Spleen (tissue), 11 donors: ENCODE measurements around the gene KIF21A. TPM values are rescaled to one million over a fixed set of nuclear protein-coding genes. Genes with fewer than 3 reads are reported as not detected.

ENCODE experiments used
- DNase-seq: peaks from one replicate; pipeline ENCODE4 v3.0.0-alpha.2; 2020
- H3K27ac ChIP-seq, 8 donors: fragments of 200-600 bp; sonication (generic) in 7 of 8; 1 replicate in 4 of 8; 2 replicates in 4 of 8; pipeline versions ENCODE4 v1.5.0 to v1.8.0; 2016 to 2021; ENCODE audit warnings: inconsistent platforms in 4 of 8, mild to moderate bottlenecking in 4 of 8, moderate library complexity in 1 of 8
- H3K27me3 ChIP-seq, 7 donors: fragments of 200-600 bp; sonication (generic) in 6 of 7; replicated peaks in 1 of 7; 1 replicate in 4 of 7; 2 replicates in 3 of 7; pipeline versions ENCODE4 v1.5.0 to v1.8.0; 2016 to 2021; ENCODE audit warnings: inconsistent platforms in 3 of 7, mild to moderate bottlenecking in 1 of 7
- H3K36me3 ChIP-seq, 6 donors: fragments of 200-600 bp; sonication (generic) in 5 of 6; 1 replicate in 4 of 6; 2 replicates in 2 of 6; pipeline versions ENCODE4 v1.5.0 to v1.8.0; 2016 to 2021; ENCODE audit warnings: inconsistent platforms in 2 of 6
- H3K4me1 ChIP-seq, 6 donors: fragments of 200-600 bp; sonication (generic) in 5 of 6; 1 replicate in 3 of 6; 2 replicates in 3 of 6; pipeline versions ENCODE4 v1.5.0 to v1.8.0; 2016 to 2021; ENCODE audit warnings: inconsistent platforms in 3 of 6
- H3K4me3 ChIP-seq, 8 donors: fragments of 200-600 bp; sonication (generic) in 7 of 8; 1 replicate in 4 of 8; 2 replicates in 4 of 8; pipeline versions ENCODE4 v1.5.0 to v1.8.0; 2016 to 2021; ENCODE audit warnings: inconsistent platforms in 4 of 8, mild to moderate bottlenecking in 4 of 8, moderate library complexity in 2 of 8
- H3K9me3 ChIP-seq, 8 donors: fragments of 200-600 bp; sonication (generic) in 7 of 8; 1 replicate in 4 of 8; 2 replicates in 4 of 8; pipeline versions ENCODE4 v1.5.0 to v1.8.0; 2016 to 2021; ENCODE audit warnings: inconsistent platforms in 4 of 8
- POLR2A ChIP-seq, 3 donors: fragments of 450-650 bp; IDR thresholded peaks; one replicate each; pipeline ENCODE4 v1.5.1; 2017; ENCODE audit warnings: antibody characterized with exemption in 3 of 3, mild to moderate bottlenecking in 1 of 3
- POLR2AphosphoS5 ChIP-seq, 3 donors: sonication (generic); formaldehyde crosslinking; IDR thresholded peaks; one replicate each; pipeline ENCODE4 v1.5.1; 2017; ENCODE audit warnings: antibody characterized with exemption in 3 of 3
- WGBS, 5 donors: extraction: QIAGEN DNeasy Blood & Tissue Kit in 3 of 5; methylation state at CpG; one replicate each; pipeline versions ENCODE4 v1.1.5 to v1.1.7; 2013 to 2018; 5-methylcytosine and 5-hydroxymethylcytosine counted together
- intact Hi-C: fragments of 100-400 bp; cut with DNase I; formaldehyde crosslinking; loops from one replicate; pipeline ENCODE4 v1.15.0; 2023; ENCODE audit warnings: low total_unique reads
- polyA plus RNA-seq, 3 donors: library from polyadenylated mRNA; stranded (reverse); fragments of 200-250 nt; gene quantifications; one replicate each; pipeline ENCODE4 v1.2.1, GENCODE V29; 2013
- total RNA-seq, 7 donors: library from RNA; depleted of rRNA in 3 of 7; stranded (reverse); fragments of >200 nt in 3 of 7; fragmentation: NEBNext Ultra II Directional in 4 of 7; extraction: Animal tissue kit (Norgen Biotek cat#: 25700) in 4 of 7; gene quantifications; one replicate each; pipeline versions ENCODE4 v1.1.0 to v1.2.1, GENCODE V29; 2016 to 2021
- TF ChIP-seq, protein P1 (sequence below), 11 experiments: fragments of 200-600 bp in 7 of 11; fragments of 450-650 bp in 4 of 11; sonication (generic) in 4 of 11; IDR thresholded peaks in 8 of 11; conservative IDR thresholded peaks in 3 of 11; 1 replicate in 7 of 11; 2 replicates in 4 of 11; pipeline versions ENCODE4 v1.4.0 to v1.8.0; 2016 to 2021; ENCODE audit warnings: antibody characterized with exemption in 11 of 11, inconsistent platforms in 4 of 11, mild to moderate bottlenecking in 1 of 11
- donor health status: healthy with polysubstance abuse.
- donor health status: DM: no; HTN: no; CAD: no; lungs with moderate emphysema.
- donor health status: DM: no; HTN: no; CAD: no.
- donor health status: Bipolar disorder and iron deficiency.
- donor health status: healthy.
- donor health status: DM: no; HTN: no; CAD: no.
- donor health status: DM: yes; HTN: yes; CAD: no.

The KIF21A gene
- total and polyA plus RNA-seq, 10 donors: 1.0 to 47.1 (median 11.8) TPM

DNA sequence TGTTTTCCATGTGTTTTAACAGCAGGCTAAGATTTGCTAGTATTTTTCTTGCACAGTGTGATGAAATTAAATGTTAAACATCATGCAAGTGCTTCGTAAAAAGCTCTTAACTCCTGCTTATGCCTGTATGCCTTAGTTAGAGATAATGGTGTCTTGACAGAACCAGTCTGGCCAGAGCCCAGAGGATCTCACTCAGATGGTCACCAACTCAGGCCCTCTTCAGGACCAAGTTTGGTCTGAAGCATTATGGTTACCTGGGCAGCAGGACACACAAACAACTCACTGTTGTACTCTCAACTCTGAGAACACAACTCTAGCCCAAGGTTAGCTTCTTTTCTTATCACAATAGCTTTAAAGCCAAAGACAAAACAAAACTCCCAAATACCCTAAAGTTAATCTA, 115.4 kb downstream of the KIF21A start:
- Histone ChIP-seq H3K4me1 (no peaks in the 10 kb centered on the region), H3K9me3 (no peaks in the 10 kb centered on the region), H3K4me3 (no peak overlapping the region), H3K27me3 (no peaks in the 10 kb centered on the region), H3K27ac (no peak overlapping the region), H3K36me3 (peaks cover 0 to 19% (median 0%) of the 10 kb centered on the region in 6 donors)
- TF ChIP-seq POLR2A (IDR thresholded peaks at IDR 0.05) (no peak), POLR2AphosphoS5 (IDR thresholded peaks at IDR 0.05) (no peak)
- TF ChIP-seq, protein P1, sequence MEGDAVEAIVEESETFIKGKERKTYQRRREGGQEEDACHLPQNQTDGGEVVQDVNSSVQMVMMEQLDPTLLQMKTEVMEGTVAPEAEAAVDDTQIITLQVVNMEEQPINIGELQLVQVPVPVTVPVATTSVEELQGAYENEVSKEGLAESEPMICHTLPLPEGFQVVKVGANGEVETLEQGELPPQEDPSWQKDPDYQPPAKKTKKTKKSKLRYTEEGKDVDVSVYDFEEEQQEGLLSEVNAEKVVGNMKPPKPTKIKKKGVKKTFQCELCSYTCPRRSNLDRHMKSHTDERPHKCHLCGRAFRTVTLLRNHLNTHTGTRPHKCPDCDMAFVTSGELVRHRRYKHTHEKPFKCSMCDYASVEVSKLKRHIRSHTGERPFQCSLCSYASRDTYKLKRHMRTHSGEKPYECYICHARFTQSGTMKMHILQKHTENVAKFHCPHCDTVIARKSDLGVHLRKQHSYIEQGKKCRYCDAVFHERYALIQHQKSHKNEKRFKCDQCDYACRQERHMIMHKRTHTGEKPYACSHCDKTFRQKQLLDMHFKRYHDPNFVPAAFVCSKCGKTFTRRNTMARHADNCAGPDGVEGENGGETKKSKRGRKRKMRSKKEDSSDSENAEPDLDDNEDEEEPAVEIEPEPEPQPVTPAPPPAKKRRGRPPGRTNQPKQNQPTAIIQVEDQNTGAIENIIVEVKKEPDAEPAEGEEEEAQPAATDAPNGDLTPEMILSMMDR (IDR thresholded peaks at IDR 0.05 in 8 of 11, conservative IDR thresholded peaks at IDR 0.05 in 3 of 11): no peak
- intact Hi-C loops: no loop called here
- no peak for DNase-seq
- WGBS, 5 donors: 88 to 97% (median 92%) methylated on average over 1 of the region's 1 CpG

DNA sequence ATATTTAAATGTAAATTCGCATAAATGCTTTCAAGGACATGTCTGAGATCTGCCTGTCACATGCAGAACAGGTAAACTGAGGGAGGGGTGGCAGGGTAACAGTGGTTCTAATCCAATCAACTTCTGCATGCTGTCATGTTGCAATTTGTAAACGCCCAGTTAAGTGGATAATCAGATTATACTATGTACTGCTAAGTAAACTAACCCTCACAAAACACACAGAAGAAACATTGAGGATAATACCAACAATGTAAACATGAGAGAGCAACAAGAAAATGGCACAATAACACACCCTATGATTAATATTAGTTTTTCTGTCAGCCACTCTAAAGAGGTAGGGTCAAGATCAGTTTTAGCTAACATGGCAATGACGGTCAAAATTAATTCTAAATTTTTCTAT, 123.7 kb downstream of the KIF21A start:
- H3K4me3 ChIP-seq: no peak overlapping the region
- no peaks in the 10 kb centered on the region for H3K4me1 ChIP-seq
- intact Hi-C loops: no loop called here
- no peaks in the 10 kb centered on the region for H3K36me3 ChIP-seq
- WGBS, 5 donors: 90 to 95% (median 92%) methylated on average over 3 of the region's 3 CpGs
- no peaks in the 10 kb centered on the region for H3K27me3 ChIP-seq
- no peaks in the 10 kb centered on the region for H3K9me3 ChIP-seq
- TF ChIP-seq POLR2A (IDR thresholded peaks at IDR 0.05): no peak
- no peak for TF ChIP-seq POLR2AphosphoS5 (IDR thresholded peaks at IDR 0.05)
- TF ChIP-seq, protein P1 (IDR thresholded peaks at IDR 0.05 in 8 of 11, conservative IDR thresholded peaks at IDR 0.05 in 3 of 11): no peak
- no peak overlapping the region for H3K27ac ChIP-seq
- DNase-seq: no peak

DNA sequence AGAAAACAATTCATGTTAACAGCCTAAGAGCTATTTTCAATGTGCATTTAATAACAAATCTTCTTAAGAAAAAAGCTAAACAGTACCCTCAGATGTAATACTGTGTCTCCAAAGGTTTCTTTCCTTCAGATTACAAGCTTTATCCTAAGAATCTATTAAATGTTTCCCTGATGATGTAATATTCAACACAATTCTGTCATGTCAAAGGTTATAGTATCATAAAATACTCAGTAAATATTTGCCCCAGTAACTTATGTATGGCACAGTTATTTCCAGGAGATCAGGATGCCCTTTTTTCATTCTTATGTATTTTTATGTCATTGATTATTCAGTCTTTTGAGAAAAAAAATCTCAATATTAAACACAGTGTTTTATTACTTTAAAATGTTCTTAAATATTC, 128.4 kb downstream of the KIF21A start:
- H3K4me3 ChIP-seq: no peak overlapping the region
- H3K27ac ChIP-seq: no peak overlapping the region
- no peak for TF ChIP-seq POLR2A (IDR thresholded peaks at IDR 0.05)
- TF ChIP-seq, protein P1 (IDR thresholded peaks at IDR 0.05 in 8 of 11, conservative IDR thresholded peaks at IDR 0.05 in 3 of 11): no peak
- no peak for TF ChIP-seq POLR2AphosphoS5 (IDR thresholded peaks at IDR 0.05)
- H3K4me1 ChIP-seq: no peaks in the 10 kb centered on the region
- H3K36me3 ChIP-seq: no peaks in the 10 kb centered on the region
- no peak for DNase-seq
- intact Hi-C loops: no loop called here
- H3K27me3 ChIP-seq: no peaks in the 10 kb centered on the region
- H3K9me3 ChIP-seq: no peaks in the 10 kb centered on the region

DNA sequence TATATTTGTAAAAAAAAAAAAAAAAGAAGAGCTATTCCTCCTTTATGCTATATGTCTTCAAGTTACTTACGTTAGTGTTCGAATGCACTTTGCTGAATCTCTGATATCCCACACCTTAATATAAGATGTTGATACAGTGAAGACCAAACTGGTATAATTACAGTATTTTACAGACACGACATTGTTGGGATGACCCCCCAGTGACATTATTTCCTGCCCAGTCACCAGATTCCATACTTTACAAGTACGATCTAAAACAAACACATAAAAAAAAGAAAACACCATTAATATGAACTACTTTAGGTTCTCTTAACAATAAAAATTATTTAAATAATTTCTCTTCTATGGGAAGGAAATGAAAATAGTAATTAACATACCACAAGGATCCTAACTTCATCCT, 133.4 kb downstream of the KIF21A start:
- no peak overlapping the region for H3K27ac ChIP-seq
- H3K27me3 ChIP-seq: no peaks in the 10 kb centered on the region
- WGBS, 5 donors: 79 to 89% (median 87%) methylated on average over 4 of the region's 4 CpGs
- intact Hi-C loops: no loop called here
- no peak overlapping the region for H3K4me3 ChIP-seq
- TF ChIP-seq POLR2AphosphoS5 (IDR thresholded peaks at IDR 0.05): no peak
- TF ChIP-seq, protein P1 (IDR thresholded peaks at IDR 0.05 in 8 of 11, conservative IDR thresholded peaks at IDR 0.05 in 3 of 11): no peak
- no peak for TF ChIP-seq POLR2A (IDR thresholded peaks at IDR 0.05)
- no peaks in the 10 kb centered on the region for H3K9me3 ChIP-seq
- no peaks in the 10 kb centered on the region for H3K4me1 ChIP-seq
- no peak for DNase-seq
- peaks cover 0 to 13% (median 5%) of the 10 kb centered on the region in 6 donors for H3K36me3 ChIP-seq
